RKO (cell line): Measurements from ENCODE around the gene IL16.
"Not testable (repeated sequence)": the region's sequence is repeated elsewhere in the genome, so short reads cannot be mapped to it uniquely, and the experiment has no call there.

Source experiments
- DNase-seq: peaks from one replicate; pipeline ENCODE4 v3.0.0-alpha.2; 2016; ENCODE audit warnings: low spot score

Gene IL16

GRCh38 chr15:81337713-81338157, 141.1 kb downstream of the IL16 start:
- no peak for DNase-seq

- DNase-seq, result peak; percentile 15
Measured at GRCh38 chr15:81338170-81339007, 141.7 kb downstream of the IL16 start.

- DNase-seq, result no peak
Measured at GRCh38 chr15:81339321-81339720, 142.6 kb downstream of the IL16 start.

- no peak for DNase-seq
Measured at GRCh38 chr15:81339851-81340250, 143.2 kb downstream of the IL16 start.

- no peak for DNase-seq
Measured at GRCh38 chr15:81341351-81341750, 144.7 kb downstream of the IL16 start.

GRCh38 chr15:81343371-81343770, 146.7 kb downstream of the IL16 start:
- DNase-seq, result no peak

- DNase-seq, result no peak
Measured at GRCh38 chr15:81346611-81347010, 149.9 kb downstream of the IL16 start.

- no peak for DNase-seq
Measured at GRCh38 chr15:81347910-81348309, 151.2 kb downstream of the IL16 start.

GRCh38 chr15:81348691-81349090, 152.0 kb downstream of the IL16 start:
- not testable (repeated sequence) for DNase-seq

GRCh38 chr15:81349271-81349670, 152.6 kb downstream of the IL16 start:
- DNase-seq, result no peak

GRCh38 chr15:81351651-81352050, 155.0 kb downstream of the IL16 start:
- no peak for DNase-seq

- DNase-seq, result no peak
Measured at GRCh38 chr15:81356252-81356651, 159.6 kb downstream of the IL16 start.

- no peak for DNase-seq
Measured at GRCh38 chr15:81357180-81357686, 160.6 kb downstream of the IL16 start.

GRCh38 chr15:81358248-81358647, 161.6 kb downstream of the IL16 start:
- DNase-seq, result no peak

- DNase-seq, result no peak
Measured at GRCh38 chr15:81360491-81360890, 163.8 kb downstream of the IL16 start.

GRCh38 chr15:81361891-81362290, 165.2 kb downstream of the IL16 start:
- DNase-seq, result no peak

- no peak for DNase-seq
Measured at GRCh38 chr15:81362790-81363189, 166.1 kb downstream of the IL16 start.

- no peak for DNase-seq
Measured at GRCh38 chr15:81363276-81363675, 166.6 kb downstream of the IL16 start.
